Osteoblast (primary cell): ENCODE results near the gene ZNF526. TPM values are rescaled to one million over a fixed set of nuclear protein-coding genes. Genes with fewer than 3 reads are reported as not detected.

Experiments used
- DNase-seq: peaks from one replicate; pipeline ENCODE4 v3.0.0; 2011; ENCODE audit warnings: low spot score, mixed read lengths; ENCODE audit not compliant: insufficient read length; ENCODE audit errors: missing footprints
- H2AFZ ChIP-seq: 2 replicates; pipeline ENCODE4 v1.6.0; 2011; ENCODE audit warnings: mild to moderate bottlenecking, low read length
- H3K27ac ChIP-seq: 2 replicates; pipeline ENCODE4 v1.5.1; 2011; ENCODE audit warnings: mild to moderate bottlenecking, low read depth, low read length, moderate library complexity
- H3K27me3 ChIP-seq: 2 replicates; pipeline ENCODE4 v1.6.0; 2012; ENCODE audit warnings: mild to moderate bottlenecking, control low read depth, inconsistent platforms, low read length, moderate library complexity; ENCODE audit not compliant: insufficient read depth
- H3K36me3 ChIP-seq: 2 replicates; pipeline ENCODE4 v1.5.1; 2011; ENCODE audit warnings: mild to moderate bottlenecking, low read length, control low read depth, moderate library complexity; ENCODE audit not compliant: insufficient read depth
- H3K4me1 ChIP-seq: 2 replicates; pipeline ENCODE4 v1.5.1; 2011; ENCODE audit warnings: mild to moderate bottlenecking, low read length, control low read depth, moderate library complexity; ENCODE audit not compliant: insufficient read depth
- H3K4me2 ChIP-seq: 2 replicates; pipeline ENCODE4 v1.6.0; 2011; ENCODE audit warnings: mild to moderate bottlenecking, low read length; ENCODE audit not compliant: insufficient read depth
- H3K4me3 ChIP-seq: fragments of 200-600 bp; sonication (generic); 3 replicates; pipeline ENCODE4 v1.5.1; 2012; ENCODE audit warnings: mild to moderate bottlenecking, low read length, inconsistent platforms; ENCODE audit not compliant: insufficient read depth
- H3K79me2 ChIP-seq: 2 replicates; pipeline ENCODE4 v1.6.0; 2012; ENCODE audit warnings: mild to moderate bottlenecking, low read length, control low read depth, inconsistent platforms; ENCODE audit not compliant: insufficient read depth
- H3K9me3 ChIP-seq: 2 replicates; pipeline ENCODE4 v1.5.1; 2011; ENCODE audit warnings: low read depth, low read length, control low read depth
- H4K20me1 ChIP-seq: 2 replicates; pipeline ENCODE4 v1.6.0; 2012; ENCODE audit warnings: mild to moderate bottlenecking, low read length, control low read depth; ENCODE audit not compliant: insufficient read depth
- CTCF ChIP-seq: IDR thresholded peaks from 2 replicates; pipeline ENCODE4 v1.5.1; 2011; ENCODE audit warnings: mild to moderate bottlenecking, low read depth, low read length, moderate library complexity; ENCODE audit errors: extremely low read depth
- total RNA-seq: library from RNA; depleted of rRNA; stranded (reverse); fragments of >200 nt; gene quantifications from 2 replicates; pipeline ENCODE4 v1.2.3, GENCODE V29; 2012

ZNF526 gene
- total RNA-seq, 1 donor = 11.9 TPM

GRCh38 chr19:42244347-42245220 lies 24.5 kb downstream of the ZNF526 start:
- Histone ChIP-seq H3K36me3 (peaks cover 16% of the 10 kb centered on the region), H3K79me2 (peaks cover 50% of the 10 kb centered on the region), H3K9me3 (no peaks in the 10 kb centered on the region), H2AFZ (peak overlapping the region; percentile 58), H3K27me3 (no peaks in the 10 kb centered on the region), H3K4me3 (peak overlapping the region; percentile 79), H4K20me1 (peaks cover 21% of the 10 kb centered on the region), H3K27ac (peak overlapping the region; percentile 70), H3K4me1 (peaks cover 42% of the 10 kb centered on the region), H3K4me2 (peak overlapping the region; percentile 91)
- peak; percentile 62 for TF ChIP-seq CTCF
- peak; percentile 96 for DNase-seq

- TF ChIP-seq CTCF = no peak
- Histone ChIP-seq H2AFZ (peak overlapping the region; percentile 52), H3K27me3 (no peaks in the 10 kb centered on the region), H3K36me3 (peaks cover 16% of the 10 kb centered on the region), H3K9me3 (no peaks in the 10 kb centered on the region), H4K20me1 (peaks cover 22% of the 10 kb centered on the region), H3K4me2 (peak overlapping the region; percentile 91), H3K27ac (peak overlapping the region; percentile 81), H3K4me1 (peaks cover 46% of the 10 kb centered on the region), H3K79me2 (peaks cover 50% of the 10 kb centered on the region), H3K4me3 (peak overlapping the region; percentile 79)
- DNase-seq = no peak
Measured at GRCh38 chr19:42245231-42245630, 25.1 kb downstream of the ZNF526 start.

- H3K4me2 ChIP-seq = peak overlapping the region; percentile 18
- DNase-seq = peak; percentile 99
- no peaks in the 10 kb centered on the region for H3K9me3 ChIP-seq
- H3K79me2 ChIP-seq = peaks cover 50% of the 10 kb centered on the region
- peak overlapping the region; percentile 81 for H3K27ac ChIP-seq
- peaks cover 47% of the 10 kb centered on the region for H3K4me1 ChIP-seq
- H3K36me3 ChIP-seq = peaks cover 19% of the 10 kb centered on the region
- no peak overlapping the region for H3K4me3 ChIP-seq
- H2AFZ ChIP-seq = no peak overlapping the region
- H3K27me3 ChIP-seq = no peaks in the 10 kb centered on the region
- peak; percentile 89 for TF ChIP-seq CTCF
- H4K20me1 ChIP-seq = peaks cover 23% of the 10 kb centered on the region
Measured at GRCh38 chr19:42246143-42246921, 26.2 kb downstream of the ZNF526 start.
